HG02678 (cell line): ENCODE results near the gene GCN1.

Experiments
- ATAC-seq: cut with Tn5 transposase; IDR thresholded peaks from one replicate; pipeline ENCODE4 v1.9.1; 2021; ENCODE audit warnings: mild to moderate bottlenecking, moderate library complexity; ENCODE audit not compliant: unreplicated experiment

The GCN1 gene

DNA sequence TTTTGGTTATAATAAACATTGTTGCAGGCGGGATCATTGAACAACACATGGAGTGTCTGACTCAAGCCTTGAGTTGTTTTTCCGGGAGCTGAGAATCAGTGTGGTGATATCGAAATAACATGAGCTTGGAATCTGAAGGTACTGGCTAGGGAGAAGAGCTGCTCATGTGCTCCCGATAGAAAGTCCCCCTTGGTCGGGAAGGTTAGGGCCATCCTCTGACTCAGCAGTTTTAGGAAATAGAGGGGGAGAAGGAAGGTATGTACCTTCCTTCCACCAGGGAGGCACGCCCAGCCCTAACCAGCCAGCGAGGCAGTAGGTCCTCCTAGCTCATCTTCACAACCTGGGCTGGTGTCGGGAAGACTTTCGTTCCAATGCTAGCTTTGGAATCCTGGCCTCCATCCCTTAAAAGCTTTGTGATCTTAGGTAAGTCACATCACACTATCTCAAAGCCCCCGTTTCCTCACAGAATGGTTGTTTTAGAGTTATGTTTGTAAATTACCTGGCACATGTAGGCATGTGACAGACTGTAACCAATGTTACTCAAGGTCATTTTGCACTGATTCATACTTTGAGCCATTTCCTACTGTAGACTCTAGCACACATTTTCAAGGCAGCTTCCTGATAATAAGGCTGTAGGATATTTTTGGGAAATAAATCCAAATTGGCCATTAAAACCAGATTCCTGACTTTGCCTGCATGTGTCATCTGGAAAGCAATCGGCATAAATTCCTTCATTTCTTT is 76.0 kb downstream of the GCN1 start:
- no peak for ATAC-seq

DNA sequence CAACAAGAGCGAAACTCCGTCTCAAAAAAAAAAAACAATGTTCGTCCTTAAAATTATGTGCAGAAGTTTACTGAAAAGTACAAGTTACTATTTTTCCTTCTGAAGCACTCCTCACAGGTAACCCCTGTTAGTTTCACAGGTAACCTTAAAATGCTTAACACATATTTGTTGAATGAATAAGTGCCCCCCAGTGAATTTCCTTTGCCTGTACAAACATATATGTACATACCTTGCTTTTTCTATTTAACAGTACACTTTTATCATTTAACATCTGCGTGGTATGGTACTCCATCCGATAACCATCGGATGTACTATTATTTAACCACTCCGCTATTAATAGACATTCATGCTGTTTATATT is 76.6 kb downstream of the GCN1 start:
- no peak for ATAC-seq

DNA sequence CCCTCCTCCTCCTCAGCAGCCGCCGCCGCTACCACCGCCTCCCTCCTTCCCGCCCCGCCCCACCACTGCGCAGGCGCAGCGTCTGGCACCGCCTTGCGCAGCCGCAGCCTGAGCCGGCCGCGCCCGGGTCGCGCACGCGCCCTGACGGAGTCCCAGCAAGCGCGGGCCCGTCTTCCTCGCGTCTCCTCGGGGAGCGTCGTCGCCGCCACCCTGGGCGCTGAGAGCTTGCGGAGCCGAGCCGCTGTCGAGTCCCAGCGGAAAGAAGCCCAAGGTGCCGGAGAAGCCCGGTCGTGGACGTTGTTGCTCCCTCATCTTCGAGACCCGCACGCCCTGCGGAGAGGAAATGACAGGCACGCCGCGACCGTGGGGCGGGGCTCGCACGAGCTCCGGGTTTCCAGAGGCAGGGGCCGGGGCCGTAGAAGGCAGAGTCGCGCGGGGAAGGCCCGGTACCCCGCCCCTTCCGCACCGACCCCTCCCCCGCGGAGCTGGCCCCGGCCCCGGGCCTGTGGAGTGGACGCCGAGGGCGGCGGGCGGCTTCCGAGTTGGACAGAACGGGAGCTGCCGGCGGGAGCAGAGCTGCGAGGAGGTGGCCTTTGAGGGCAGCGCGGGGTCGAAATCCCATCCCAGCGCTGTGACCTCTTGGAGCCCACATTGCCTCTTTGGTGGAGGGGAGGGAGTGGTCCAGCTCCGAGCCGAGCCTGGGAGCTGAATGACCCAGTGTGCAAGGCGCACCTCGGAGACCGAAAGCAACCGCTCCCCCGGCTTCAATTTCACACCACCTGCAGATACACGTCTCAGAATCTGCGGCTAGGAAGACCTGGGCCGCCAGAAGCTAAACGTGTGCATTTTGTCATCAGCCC is 77.5 kb downstream of the GCN1 start:
- ATAC-seq = peak; percentile 49

DNA sequence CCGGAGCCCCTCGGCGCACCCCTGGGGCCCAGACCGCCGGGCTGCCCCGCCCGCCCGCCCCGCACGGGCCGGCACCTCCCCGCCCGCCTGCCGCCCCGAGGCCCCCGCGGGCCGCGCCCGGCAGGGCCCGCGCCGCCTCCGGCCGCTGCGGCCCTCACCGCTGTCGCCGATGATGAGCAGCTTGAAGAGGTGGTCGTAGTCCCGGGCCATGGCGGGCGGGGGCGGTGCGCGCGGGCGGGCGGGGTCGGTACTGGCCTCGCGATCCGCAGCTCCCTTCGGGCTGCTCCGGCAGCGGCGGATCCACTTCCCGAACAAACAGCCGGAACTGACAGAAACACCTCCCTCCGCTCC is 78.1 kb downstream of the GCN1 start, which contains the start of gene RAB35:
RAB35 (minus strand) TSS at position 313 of the 351 bp plus-strand sequence; CDS start at position 210, 103 bp downstream.
- ATAC-seq = no peak

DNA sequence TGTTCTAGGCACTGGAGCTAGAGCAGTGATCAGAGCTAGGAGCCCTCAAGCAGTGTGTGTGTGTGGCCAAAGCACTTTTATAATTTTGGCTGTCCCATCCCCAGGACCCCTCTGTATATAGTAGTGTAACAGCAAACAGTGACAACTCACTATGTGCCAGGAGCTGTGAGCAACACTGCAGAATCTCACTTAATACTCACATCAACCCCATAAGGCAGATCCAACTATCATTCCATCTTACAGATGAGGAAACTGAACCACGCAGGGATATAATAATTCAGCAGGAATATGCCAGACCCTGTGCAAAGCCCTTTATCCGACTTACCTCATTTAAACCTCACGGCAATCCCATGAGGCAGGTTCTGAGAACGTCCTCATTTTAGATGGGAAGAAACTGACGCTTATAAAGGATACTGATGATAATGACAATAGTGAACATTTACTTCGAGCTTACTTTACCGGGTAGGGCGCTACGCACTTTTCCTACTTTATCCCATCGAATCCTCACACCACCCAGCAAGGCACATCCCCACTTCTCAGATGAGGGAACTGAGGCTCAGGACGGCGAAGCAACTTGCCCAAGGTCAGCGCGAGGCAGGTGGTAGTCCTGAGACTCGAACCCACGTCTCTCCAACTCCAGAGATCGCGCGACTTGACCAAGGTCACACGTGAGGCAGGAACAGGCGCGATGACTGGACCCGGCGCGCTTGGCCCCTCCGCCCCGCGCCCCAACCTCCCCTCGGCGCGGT is 78.6 kb downstream of the GCN1 start:
- ATAC-seq = no peak

DNA sequence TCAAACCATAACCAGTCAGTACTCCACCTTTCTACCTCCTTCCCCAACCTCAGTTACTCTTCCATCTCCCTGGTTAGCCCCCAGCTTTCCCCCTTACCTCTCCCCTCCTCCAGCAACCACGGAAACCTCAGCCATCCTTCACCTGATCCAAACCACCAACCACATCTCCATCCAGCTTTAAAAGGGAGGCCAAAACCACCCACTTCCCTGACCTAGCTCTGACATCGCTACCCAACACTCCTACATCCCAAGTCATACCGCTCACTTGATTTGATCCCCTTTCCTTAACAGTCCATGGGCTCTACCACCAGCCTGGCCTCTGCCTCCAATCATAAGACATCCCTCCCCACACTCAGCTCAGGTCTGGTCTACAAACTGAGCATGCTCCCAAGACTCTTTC is 79.4 kb downstream of the GCN1 start:
- no peak for ATAC-seq

DNA sequence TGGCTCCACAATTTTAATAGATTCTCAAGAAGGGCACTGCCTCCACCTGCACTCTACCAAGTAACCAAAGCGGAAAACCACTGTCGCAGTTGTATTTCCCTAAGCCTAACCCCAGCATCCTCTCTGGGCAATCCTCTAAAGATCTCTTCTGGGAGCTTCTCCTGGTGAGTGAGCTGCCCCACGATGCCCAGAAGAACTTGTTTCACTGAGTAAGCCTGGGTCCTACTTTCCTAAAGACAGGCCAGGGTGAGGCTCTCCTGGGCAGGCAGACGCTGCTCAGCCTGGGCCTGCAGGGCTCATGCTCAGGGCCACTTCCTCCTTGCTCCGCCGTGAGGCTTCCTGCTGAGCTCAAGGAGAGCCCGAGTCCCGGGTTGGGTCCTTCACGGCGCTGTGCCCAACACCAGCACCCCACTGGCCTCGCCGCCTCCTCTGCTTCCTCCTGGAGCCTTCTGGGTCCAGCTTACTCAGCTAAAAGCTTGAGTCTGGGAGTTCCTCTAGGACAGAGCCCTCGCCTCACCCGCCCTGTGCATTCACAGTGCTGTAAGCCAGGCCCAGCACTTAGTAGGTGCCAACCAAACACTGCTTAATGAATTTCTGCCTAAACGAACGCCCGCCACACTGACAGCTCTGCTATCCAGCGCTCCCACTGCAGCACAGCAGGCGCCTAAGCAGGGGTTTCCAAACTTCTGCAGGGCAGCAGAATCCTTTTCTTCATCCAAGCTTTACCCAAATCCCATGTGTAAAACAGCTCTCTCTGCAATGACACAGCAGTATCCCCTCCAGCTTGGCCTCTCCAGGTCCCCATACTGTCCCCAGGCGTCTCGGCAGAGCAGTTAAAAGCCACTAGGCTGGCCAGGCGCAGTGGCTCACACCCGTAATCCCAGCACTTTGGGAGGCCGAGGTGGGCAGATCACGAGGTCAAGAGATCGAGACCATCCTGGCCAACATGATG is 83.7 kb downstream of the GCN1 start:
- ATAC-seq = peak; percentile 62

DNA sequence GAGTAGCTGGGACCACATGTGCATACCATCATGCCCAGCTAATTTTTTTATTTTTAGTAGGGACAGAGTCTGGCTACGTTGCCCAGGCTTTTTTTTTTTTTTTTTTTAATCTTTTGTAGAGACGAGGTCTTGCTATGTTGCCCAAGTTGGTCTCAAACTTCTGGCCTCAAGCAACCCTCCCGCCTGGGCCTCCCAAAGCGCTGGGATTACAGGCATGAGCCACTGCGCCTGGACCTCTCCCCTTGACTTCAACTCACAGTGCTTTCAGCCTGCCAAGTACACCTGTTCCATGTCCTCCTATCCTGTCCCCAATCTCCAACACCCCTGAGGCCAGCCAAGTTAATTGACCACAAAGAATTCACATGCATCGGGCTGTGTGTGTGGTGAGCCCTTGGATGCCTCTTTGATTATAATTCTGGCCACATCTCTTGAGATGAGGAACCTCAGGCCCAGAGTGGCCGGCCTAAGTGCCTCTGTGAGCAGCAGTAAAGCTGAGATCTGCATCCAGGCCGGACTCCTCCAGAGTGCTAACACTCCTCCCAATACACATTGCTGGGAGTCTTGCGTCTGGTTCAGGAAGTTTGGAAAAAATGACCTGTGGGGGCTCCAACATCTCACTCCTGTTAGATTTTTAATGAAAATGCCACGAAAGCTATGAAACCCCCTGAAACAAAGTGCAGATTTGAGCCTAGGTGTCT is 84.8 kb downstream of the GCN1 start:
- ATAC-seq = no peak

DNA sequence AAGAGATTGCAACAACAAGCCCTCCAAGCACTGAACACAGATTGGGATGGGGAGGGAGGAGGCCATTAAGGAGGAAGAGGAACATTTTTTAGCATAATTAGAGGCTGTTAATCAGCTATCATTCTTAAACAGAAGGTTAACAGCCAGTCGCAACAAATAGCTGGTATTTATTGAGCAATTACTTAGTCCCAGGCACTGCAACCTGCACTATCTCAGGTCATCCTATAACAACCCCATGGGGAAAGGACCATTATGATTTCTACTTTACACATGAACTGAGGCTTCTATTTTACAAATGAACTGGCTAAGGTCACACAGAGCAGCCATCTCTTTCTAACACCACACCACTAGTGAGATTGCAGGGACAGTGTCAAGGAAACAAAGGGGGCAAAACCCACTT is 88.4 kb downstream of the GCN1 start:
- ATAC-seq = no peak

DNA sequence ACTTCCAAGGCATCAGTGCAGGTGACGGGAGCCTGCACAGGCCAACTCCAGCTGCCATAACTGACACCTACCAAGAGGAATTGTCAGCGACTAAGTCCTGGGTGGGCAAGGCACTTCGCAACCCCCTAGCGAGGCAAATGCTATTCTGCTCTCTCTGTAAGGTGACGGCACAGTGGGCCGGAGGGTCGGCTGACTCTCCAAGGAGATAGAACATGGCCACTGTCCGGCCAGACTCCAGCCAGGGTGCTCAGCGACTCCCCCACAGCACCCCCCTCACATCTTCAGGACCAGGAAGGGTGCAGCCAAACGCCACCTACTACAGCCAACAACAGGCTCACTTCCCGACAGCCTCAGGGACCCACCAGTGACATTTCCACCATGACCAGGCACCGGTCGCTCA is 91.1 kb downstream of the GCN1 start:
- ATAC-seq = no peak

DNA sequence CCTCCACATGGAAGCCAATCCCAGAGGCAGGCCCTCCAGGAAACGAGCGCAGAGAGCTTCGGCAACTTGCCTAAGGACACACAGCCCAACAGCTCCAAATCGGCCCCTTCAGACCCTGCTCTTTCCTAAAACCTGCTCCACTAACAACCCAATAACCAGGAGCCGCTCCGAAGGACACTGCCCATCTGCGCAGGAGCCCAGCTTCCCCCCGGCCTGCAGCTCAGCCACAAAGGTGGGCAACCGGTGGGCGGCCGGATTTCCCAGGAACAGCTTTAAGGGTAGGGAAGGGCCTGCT is 91.5 kb downstream of the GCN1 start:
- ATAC-seq = no peak

DNA sequence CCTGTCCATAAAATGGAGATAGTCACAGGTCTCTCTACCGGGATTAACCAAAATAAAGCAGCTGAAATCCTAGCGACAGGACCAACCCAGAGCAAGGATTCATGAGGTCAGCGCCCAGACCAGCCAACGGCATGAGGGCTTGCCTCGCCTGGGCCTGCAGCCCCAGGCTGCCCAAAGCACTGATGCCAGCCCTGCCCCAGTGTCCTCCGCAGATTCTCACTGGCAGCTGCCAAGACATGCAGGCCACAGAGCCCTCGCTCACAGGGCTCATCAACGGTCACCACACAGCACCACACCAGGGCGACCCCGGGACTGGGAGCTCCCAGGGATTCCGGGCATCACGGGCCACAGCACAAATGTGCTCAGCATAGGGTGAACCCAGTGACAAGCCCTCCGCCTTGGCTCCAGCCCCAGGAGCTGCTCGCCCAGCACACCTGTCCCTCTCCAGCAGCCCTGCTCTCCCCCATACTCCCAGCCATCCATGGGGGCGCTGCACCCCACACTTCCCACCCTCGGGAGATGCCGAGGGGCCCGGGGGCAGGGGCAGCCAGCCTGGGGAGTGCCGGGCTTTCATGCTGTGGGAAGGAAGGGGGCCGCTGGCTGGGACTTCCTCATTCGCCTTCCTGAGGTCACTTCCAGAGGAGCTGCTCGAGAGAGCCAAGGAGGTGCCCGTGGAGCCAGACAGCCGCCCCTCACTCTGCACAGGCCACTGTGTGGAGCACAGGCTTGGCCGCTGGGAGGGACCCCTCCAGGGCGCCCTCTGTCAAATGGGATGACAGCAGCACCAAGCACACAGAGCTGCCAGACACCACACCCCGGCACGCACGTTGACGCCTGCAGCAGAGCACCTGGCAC is 92.1 kb downstream of the GCN1 start:
- ATAC-seq = no peak

DNA sequence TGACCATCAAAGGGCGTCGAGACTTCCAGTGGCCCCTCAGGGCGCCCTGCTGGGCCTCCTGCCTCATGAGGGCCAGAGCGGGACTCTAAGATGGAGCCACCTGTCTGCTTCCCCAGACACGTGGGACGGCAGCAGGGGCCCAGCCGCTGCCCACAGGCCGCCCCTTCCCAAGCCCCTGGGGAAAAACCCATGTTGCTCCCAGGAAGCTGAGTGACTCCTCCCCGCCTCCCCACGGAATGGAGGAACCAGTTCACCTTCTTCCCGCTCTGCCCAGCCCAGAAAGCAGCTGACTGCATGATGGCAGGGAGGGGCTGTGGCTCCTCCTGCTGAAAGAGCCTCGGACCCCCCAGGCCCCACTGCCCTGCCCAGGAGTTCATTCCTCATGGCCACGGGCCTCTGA is 92.9 kb downstream of the GCN1 start:
- peak; percentile 16 for ATAC-seq

DNA sequence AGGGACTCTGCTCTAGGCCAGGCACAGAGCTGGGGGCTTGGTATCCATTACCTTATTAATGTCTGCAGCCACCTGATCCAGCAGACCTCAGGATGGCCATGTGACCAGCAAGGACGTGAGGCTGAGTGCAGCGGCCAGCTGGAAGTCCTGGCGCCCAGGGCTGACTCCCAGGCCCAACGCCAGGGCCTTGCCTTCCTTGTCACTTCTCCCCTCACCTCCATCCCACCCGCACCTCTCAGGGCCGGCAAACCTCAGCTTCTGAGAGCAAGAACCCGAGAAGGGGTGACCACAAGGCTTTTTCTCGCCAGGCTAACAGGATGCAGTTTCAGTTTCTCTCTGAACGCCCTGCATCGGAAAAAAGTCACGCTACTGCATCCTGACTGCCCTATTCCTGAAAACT is 93.3 kb downstream of the GCN1 start:
- ATAC-seq = peak; percentile 43

DNA sequence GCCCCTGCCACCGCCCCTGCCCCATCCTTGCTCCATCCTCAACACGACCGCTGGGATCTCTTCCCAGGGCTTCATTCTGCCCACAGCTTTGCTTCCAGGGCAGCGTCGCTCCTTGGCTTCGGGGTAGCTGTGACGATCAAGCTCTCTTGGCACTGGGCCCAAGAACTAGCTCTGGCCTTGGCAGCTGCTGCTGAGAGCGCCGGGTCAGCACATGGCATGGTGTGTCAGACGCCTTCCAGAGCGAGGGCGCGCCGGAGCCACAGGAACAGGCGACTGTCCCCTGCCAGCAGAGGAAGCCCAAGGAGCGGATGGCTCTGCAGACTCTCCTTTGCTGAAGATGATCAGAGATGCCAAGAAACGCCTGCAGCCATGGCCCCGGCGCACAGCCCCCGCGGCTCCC is 93.9 kb downstream of the GCN1 start:
- ATAC-seq = no peak

DNA sequence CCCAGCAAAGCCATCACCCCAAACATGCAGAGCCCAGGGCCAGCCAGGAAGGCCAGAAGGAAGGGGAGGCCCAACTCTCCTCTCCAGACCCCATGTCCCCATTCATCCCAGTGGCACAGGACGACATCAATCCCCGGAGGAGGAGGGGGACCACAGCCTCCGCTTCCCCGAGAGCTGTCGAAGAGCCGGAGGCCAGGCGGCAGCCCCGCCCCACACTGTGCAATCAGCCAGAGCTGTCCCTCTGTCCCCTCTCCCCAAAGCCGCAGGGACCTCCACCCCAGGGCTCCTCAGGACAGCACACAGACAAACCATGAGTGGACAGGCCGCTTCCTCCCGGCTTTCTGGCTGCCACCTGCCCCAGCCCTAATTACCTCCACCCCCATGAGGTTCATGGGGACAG is 94.8 kb downstream of the GCN1 start:
- no peak for ATAC-seq

DNA sequence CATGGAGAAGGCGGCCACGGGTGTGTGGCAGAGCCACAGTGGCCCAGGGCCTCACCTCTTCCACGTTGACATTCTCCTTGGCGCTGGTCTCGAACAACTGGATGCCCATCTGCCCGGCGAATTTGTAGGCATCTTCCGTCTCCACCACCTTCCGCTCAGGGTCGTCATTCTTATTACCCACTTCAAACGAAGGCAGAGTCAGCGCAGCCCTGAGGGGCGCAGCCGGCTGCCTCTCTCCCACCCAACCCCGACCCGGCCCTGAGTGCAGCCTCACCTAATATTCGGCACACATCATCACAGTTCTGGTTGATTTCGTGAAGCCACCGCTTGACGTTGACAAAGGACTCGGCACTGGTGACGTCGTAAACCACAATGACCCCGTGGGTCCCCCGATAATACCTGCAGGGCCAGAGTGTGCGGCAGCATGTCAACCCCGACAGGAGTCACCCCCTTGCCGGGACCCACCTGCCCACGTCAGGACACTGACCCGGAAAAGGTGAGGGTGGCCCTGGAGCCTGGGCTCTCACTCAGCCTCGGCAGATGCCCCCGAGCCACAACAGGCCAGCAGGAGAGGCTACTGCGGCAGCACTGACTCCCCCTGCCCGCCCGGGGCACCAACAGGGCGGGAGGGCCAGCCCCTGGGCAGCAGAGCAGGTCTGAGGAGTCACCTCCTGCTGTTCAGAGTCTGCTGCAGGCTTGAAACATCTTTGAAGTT is 95.6 kb downstream of the GCN1 start:
- ATAC-seq = no peak

DNA sequence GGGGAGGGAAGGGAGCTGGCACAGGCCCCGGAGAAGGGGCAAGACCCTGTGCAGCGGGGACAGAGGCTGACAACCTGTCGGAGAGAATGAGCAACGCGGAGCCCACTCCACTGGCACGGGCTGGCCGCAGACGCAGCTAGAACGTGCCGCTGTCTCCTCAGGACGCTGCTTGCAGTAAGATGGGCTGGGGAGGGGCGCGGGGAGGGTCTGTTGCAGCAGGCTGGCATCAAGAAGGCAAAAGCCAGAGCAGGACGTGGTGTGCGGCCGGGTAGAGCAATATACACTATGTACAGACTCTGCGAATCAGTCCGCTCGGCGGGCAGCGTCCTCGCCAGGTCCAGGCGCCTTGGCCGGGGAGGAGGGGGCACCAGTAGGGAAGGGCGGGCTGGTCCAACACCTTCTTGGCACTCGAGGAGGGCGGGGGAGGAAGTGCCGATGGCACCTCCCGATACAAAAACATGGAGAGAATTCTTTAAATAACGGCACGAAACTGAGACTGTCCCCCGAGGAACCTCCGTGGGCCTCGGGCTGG is 97.8 kb downstream of the GCN1 start:
- ATAC-seq = no peak
